Fibroblast of the aortic adventitia (primary cell): ENCODE results near the gene EXOC4. TPM values are rescaled to one million over a fixed set of nuclear protein-coding genes. Genes with fewer than 3 reads are reported as not detected.
A peak's percentile ranks its signal among the peaks of the same experiment; 100 is the strongest.
"Not testable (repeated sequence)": the region's sequence is repeated elsewhere in the genome, so short reads cannot be mapped to it uniquely, and the experiment has no call there.

Experiments used
- DNase-seq: peaks from one replicate; pipeline ENCODE4 v3.0.0-alpha.2; 2010; ENCODE audit warnings: low read depth
- H3K4me3 ChIP-seq: 2 replicates; pipeline ENCODE4 v1.5.1; 2011; ENCODE audit warnings: low read depth, mild to moderate bottlenecking, control low read depth, low read length, moderate library complexity
- CTCF ChIP-seq: IDR thresholded peaks from 2 replicates; pipeline ENCODE4 v1.5.1; 2011; ENCODE audit warnings: mild to moderate bottlenecking, low read length, control low read depth, inconsistent platforms; ENCODE audit not compliant: insufficient read depth
- total RNA-seq: library from RNA; depleted of rRNA; stranded (reverse); fragments of >200 nt; gene quantifications from 2 replicates; pipeline ENCODE4 v1.2.3, GENCODE V29; 2012; ENCODE audit warnings: low replicate concordance

The EXOC4 gene
- total RNA-seq, 1 donor = 105 TPM

- H3K4me3 ChIP-seq = no peak overlapping the region
- no peak for DNase-seq
- TF ChIP-seq CTCF = no peak
Measured at GRCh38 chr7:134073276-134073675, 820.4 kb downstream of the EXOC4 start.

- no peak for DNase-seq
- TF ChIP-seq CTCF = no peak
- H3K4me3 ChIP-seq = no peak overlapping the region
Measured at GRCh38 chr7:134075799-134076198, 822.9 kb downstream of the EXOC4 start.

GRCh38 chr7:134077560-134077959 lies 824.7 kb downstream of the EXOC4 start:
- not testable (repeated sequence) for H3K4me3 ChIP-seq, DNase-seq

- DNase-seq = no peak
- no peak overlapping the region for H3K4me3 ChIP-seq
- TF ChIP-seq CTCF = no peak
Measured at GRCh38 chr7:134078991-134079390, 826.1 kb downstream of the EXOC4 start.

- TF ChIP-seq CTCF = no peak
Measured at GRCh38 chr7:134081695-134082094, 828.8 kb downstream of the EXOC4 start.

GRCh38 chr7:134083766-134084487 lies 831.0 kb downstream of the EXOC4 start:
- no peak overlapping the region for H3K4me3 ChIP-seq
- peak; percentile 64 for DNase-seq
- no peak for TF ChIP-seq CTCF

More at GRCh38 chr7:134081695-134082094, 828.8 kb downstream of the EXOC4 start:
- no peak overlapping the region for H3K4me3 ChIP-seq
- DNase-seq = no peak

- no peak for TF ChIP-seq CTCF
- H3K4me3 ChIP-seq = no peak overlapping the region
- DNase-seq = no peak
Measured at GRCh38 chr7:134084488-134085144, 831.7 kb downstream of the EXOC4 start.
